SK-N-SH treated with all-trans-retinoic acid at 6 μM for 48 hours (cell line): ENCODE data around the gene ITGB3.

Source experiments
- ATAC-seq: fragments of 200-7000 bp; cut with Tn5 transposase; 3 replicates; pipeline ENCODE4 v1.9.1; 2020; ENCODE audit warnings: mild to moderate bottlenecking, moderate library complexity
- ARNTL ChIP-seq: fragments of 450-650 bp; formaldehyde crosslinking; IDR thresholded peaks from 2 replicates; pipeline ENCODE4 v1.5.0; 2020; ENCODE audit warnings: low read depth, mild to moderate bottlenecking, moderate library complexity, borderline replicate concordance
- BACH2 ChIP-seq: fragments of 250-450 bp; sonication (Bioruptor Pico); IDR thresholded peaks from 2 replicates; pipeline ENCODE4 v1.9.0; 2021; ENCODE audit warnings: mild to moderate bottlenecking, borderline replicate concordance
- CSDC2 ChIP-seq: fragments of 250-450 bp; sonication (Bioruptor Pico); IDR thresholded peaks from 2 replicates; pipeline ENCODE4 v1.5.0; 2020; ENCODE audit warnings: mild to moderate bottlenecking, moderate library complexity
- ESRRG ChIP-seq: fragments of 250-450 bp; sonication (Bioruptor Pico); IDR thresholded peaks from 2 replicates; pipeline ENCODE4 v1.6.1; 2021; ENCODE audit warnings: mild to moderate bottlenecking
- GLIS3 ChIP-seq: fragments of 250-450 bp; sonication (Bioruptor Pico); IDR thresholded peaks from 2 replicates; pipeline ENCODE4 v1.5.0; 2020; ENCODE audit warnings: mild to moderate bottlenecking, moderate library complexity
- ISL1 ChIP-seq: fragments of 250-450 bp; sonication (Bioruptor Pico); IDR thresholded peaks from 2 replicates; pipeline ENCODE4 v2.1.2; 2022; ENCODE audit warnings: mild to moderate bottlenecking, moderate library complexity
- OSR1 ChIP-seq: fragments of 250-450 bp; sonication (Bioruptor Pico); IDR thresholded peaks from 2 replicates; pipeline ENCODE4 v1.8.0; 2022; ENCODE audit warnings: moderate library complexity, mild to moderate bottlenecking, inconsistent platforms
- PPARA ChIP-seq: fragments of 250-450 bp; sonication (Bioruptor Pico); IDR thresholded peaks from 2 replicates; pipeline ENCODE4 v1.5.0; 2020; ENCODE audit warnings: mild to moderate bottlenecking, borderline replicate concordance
- RARB ChIP-seq: fragments of 250-450 bp; sonication (Bioruptor Pico); IDR thresholded peaks from 2 replicates; pipeline ENCODE4 v1.8.0; 2021; ENCODE audit warnings: mild to moderate bottlenecking, moderate library complexity
- SNAI2 ChIP-seq: fragments of 250-450 bp; sonication (Bioruptor Pico); IDR thresholded peaks from 2 replicates; pipeline ENCODE4 v1.5.0; 2020; ENCODE audit warnings: mild to moderate bottlenecking, moderate library complexity
- TCF4 ChIP-seq: fragments of 250-450 bp; sonication (Bioruptor Pico); IDR thresholded peaks from 2 replicates; pipeline ENCODE4 v1.8.0; 2021; ENCODE audit warnings: mild to moderate bottlenecking, moderate library complexity, borderline replicate concordance
- TOX ChIP-seq: fragments of 250-450 bp; sonication (Bioruptor Pico); IDR thresholded peaks from 2 replicates; pipeline ENCODE4 v1.8.0; 2021; ENCODE audit warnings: mild to moderate bottlenecking, moderate library complexity, borderline replicate concordance
- TSHZ2 ChIP-seq: fragments of 250-450 bp; sonication (Bioruptor Pico); IDR thresholded peaks from 2 replicates; pipeline ENCODE4 v1.5.0; 2020; ENCODE audit warnings: mild to moderate bottlenecking, moderate library complexity
- ZC3H10 ChIP-seq: fragments of 250-450 bp; sonication (Bioruptor Pico); IDR thresholded peaks from 2 replicates; pipeline ENCODE4 v1.5.1; 2021; ENCODE audit warnings: mild to moderate bottlenecking, moderate library complexity
- ZFP3 ChIP-seq: fragments of 250-450 bp; sonication (Bioruptor Pico); IDR thresholded peaks from 2 replicates; pipeline ENCODE4 v1.5.0; 2020; ENCODE audit warnings: mild to moderate bottlenecking, moderate library complexity
- ZFP30 ChIP-seq: fragments of 450-650 bp; formaldehyde crosslinking; IDR thresholded peaks from 2 replicates; pipeline ENCODE4 v1.5.0; 2022; ENCODE audit warnings: mild to moderate bottlenecking, moderate library complexity
- ZNF8 ChIP-seq: fragments of 450-650 bp; formaldehyde crosslinking; IDR thresholded peaks from 2 replicates; pipeline ENCODE4 v1.5.0; 2020; ENCODE audit warnings: mild to moderate bottlenecking, moderate library complexity
- TF ChIP-seq, protein P1 (sequence below): fragments of 250-450 bp; sonication (Bioruptor Pico); IDR thresholded peaks from 2 replicates; pipeline ENCODE4 v1.5.1; 2021; ENCODE audit warnings: mild to moderate bottlenecking, moderate library complexity
- TF ChIP-seq, protein P2 (sequence below): fragments of 250-450 bp; sonication (Bioruptor Pico); IDR thresholded peaks from 2 replicates; pipeline ENCODE4 v1.5.1; 2020; ENCODE audit warnings: low read depth, mild to moderate bottlenecking, moderate library complexity
- TF ChIP-seq, protein P3 (sequence below): fragments of 250-450 bp; sonication (Bioruptor Pico); IDR thresholded peaks from 2 replicates; pipeline ENCODE4 v1.8.0; 2021; ENCODE audit warnings: low read depth, mild to moderate bottlenecking, moderate library complexity, borderline replicate concordance

The ITGB3 gene

DNA sequence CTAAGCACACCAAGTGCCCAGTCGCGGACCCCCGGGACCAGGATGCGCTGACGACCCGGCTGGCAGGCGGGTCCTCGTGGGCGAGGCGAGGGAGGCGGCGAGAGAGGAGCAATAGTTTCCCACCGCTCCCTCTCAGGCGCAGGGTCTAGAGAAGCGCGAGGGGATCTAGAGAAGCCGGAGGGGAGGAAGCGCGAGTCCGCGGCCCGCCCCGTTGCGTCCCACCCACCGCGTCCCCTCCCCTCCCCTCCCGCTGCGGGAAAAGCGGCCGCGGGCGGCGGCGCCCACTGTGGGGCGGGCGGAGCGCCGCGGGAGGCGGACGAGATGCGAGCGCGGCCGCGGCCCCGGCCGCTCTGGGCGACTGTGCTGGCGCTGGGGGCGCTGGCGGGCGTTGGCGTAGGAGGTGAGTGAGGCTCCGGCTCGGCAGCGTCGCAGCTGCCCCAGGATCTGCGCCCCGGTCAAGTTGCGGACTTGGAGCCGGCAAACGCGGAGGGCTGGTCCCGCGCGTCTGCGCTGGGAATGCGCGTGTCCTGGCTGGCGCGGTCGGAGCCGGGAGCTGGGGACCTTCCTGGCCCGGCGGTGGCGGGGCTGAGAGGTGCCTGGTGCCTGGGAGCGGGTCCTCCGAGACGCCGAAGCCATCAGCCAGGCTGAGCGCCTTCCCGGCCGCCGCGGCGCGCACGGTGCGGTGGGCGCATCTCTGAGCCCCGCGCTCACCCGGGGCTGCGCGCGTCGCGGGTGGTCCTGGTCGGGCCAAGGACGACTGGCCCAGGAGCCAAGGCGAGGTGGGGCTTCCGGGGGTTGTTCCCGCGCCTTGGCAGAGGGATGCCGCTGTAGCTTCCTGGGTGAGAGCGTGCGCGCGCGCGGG lies at the start of gene ITGB3:
Gene ITGB3, plus strand, starts transcription at position 287 of the 862 bp plus-strand sequence. Its CDS starts 35 bp downstream, at position 322.
- TF ChIP-seq GLIS3 (CRISPR knock-in tag) (no peak), ARNTL (CRISPR knock-in tag) (no peak), ZNF8 (no peak), ESRRG (CRISPR knock-in tag) (no peak), OSR1 (CRISPR knock-in tag) (no peak), ZFP3 (CRISPR knock-in tag) (peak; percentile 75; the same call in 1 of the 2 replicates), RARB (CRISPR knock-in tag) (no peak), ISL1 (no peak), PPARA (no peak), TSHZ2 (CRISPR knock-in tag) (0 out of 2 replicates have a peak, but pooled peaks have one; percentile 22)
- TF ChIP-seq, protein P1, sequence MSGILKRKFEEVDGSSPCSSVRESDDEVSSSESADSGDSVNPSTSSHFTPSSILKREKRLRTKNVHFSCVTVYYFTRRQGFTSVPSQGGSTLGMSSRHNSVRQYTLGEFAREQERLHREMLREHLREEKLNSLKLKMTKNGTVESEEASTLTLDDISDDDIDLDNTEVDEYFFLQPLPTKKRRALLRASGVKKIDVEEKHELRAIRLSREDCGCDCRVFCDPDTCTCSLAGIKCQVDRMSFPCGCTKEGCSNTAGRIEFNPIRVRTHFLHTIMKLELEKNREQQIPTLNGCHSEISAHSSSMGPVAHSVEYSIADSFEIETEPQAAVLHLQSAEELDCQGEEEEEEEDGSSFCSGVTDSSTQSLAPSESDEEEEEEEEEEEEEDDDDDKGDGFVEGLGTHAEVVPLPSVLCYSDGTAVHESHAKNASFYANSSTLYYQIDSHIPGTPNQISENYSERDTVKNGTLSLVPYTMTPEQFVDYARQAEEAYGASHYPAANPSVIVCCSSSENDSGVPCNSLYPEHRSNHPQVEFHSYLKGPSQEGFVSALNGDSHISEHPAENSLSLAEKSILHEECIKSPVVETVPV (CRISPR knock-in tag) = no peak
- peak; percentile 96 for ATAC-seq

DNA sequence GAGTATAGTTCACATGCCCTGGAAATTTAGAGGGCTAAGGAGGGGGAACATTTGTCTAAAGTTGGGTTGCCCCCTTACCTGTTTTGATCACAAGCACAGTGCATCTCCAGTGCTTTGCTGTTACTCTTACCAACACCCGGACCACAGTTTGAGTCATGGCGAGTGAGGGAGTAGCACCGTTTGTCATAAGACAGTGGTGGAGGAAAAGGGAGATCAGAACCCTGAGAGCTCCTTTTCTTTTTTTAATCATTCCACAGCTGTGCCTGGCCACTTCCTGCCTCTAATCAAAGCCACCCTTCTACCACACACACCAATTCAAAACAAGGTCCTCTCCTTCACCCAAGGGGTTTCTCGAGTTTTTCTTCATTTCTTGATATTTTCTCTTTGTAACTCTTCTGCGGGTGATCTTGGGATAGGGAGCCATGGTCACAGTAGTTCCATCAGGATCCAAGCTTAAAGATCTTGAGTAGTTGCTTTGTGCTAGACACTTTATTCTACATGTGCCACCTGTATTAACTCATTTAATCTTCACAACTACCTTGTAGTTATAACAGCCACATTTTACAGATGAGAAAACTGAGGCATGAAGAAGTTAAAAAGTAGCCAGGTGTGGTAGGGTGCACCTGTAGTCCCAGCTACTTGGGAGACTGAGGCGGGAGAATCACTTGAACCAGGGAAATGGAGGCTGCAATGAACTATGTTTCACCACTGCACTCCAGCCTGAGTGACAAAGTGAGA lies 49.5 kb upstream of the ITGB3 start:
- ATAC-seq = peak; percentile 14; the same call in 1 of the 3 replicates
- no peak for TF ChIP-seq ZC3H10 (CRISPR knock-in tag)
- no peak for TF ChIP-seq TOX (CRISPR knock-in tag)
- no peak for TF ChIP-seq PPARA
- TF ChIP-seq TCF4 = no peak
- TF ChIP-seq BACH2 (CRISPR knock-in tag) = no peak
- TF ChIP-seq, protein P2, sequence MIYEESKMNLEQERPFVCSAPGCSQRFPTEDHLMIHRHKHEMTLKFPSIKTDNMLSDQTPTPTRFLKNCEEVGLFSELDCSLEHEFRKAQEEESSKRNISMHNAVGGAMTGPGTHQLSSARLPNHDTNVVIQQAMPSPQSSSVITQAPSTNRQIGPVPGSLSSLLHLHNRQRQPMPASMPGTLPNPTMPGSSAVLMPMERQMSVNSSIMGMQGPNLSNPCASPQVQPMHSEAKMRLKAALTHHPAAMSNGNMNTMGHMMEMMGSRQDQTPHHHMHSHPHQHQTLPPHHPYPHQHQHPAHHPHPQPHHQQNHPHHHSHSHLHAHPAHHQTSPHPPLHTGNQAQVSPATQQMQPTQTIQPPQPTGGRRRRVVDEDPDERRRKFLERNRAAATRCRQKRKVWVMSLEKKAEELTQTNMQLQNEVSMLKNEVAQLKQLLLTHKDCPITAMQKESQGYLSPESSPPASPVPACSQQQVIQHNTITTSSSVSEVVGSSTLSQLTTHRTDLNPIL (CRISPR knock-in tag) = no peak
- TF ChIP-seq, protein P3, sequence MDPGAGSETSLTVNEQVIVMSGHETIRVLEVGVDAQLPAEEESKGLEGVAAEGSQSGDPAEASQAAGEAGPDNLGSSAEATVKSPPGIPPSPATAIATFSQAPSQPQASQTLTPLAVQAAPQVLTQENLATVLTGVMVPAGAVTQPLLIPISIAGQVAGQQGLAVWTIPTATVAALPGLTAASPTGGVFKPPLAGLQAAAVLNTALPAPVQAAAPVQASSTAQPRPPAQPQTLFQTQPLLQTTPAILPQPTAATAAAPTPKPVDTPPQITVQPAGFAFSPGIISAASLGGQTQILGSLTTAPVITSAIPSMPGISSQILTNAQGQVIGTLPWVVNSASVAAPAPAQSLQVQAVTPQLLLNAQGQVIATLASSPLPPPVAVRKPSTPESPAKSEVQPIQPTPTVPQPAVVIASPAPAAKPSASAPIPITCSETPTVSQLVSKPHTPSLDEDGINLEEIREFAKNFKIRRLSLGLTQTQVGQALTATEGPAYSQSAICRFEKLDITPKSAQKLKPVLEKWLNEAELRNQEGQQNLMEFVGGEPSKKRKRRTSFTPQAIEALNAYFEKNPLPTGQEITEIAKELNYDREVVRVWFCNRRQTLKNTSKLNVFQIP (CRISPR knock-in tag) = no peak
- no peak for TF ChIP-seq SNAI2
- TF ChIP-seq RARB (CRISPR knock-in tag) = no peak
- no peak for TF ChIP-seq ESRRG (CRISPR knock-in tag)
- TF ChIP-seq ZFP3 (CRISPR knock-in tag) = no peak
- no peak for TF ChIP-seq OSR1 (CRISPR knock-in tag)

GRCh38 chr17:47204722-47205418 lies 48.8 kb upstream of the ITGB3 start:
- ATAC-seq = peak; percentile 59
- TF ChIP-seq PPARA (no peak), CSDC2 (CRISPR knock-in tag) (no peak), SNAI2 (no peak), GLIS3 (CRISPR knock-in tag) (no peak), ZNF8 (no peak), ZC3H10 (CRISPR knock-in tag) (no peak), TCF4 (no peak), BACH2 (CRISPR knock-in tag) (no peak), OSR1 (CRISPR knock-in tag) (no peak), TSHZ2 (CRISPR knock-in tag) (no peak), ZFP30 (CRISPR knock-in tag) (no peak), ZFP3 (CRISPR knock-in tag) (no peak)
